Measurements from ENCODE around the gene FAXDC2.
"Not testable (repeated sequence)": the region's sequence is repeated elsewhere in the genome, so short reads cannot be mapped to it uniquely, and the experiment has no call there.

Gene FAXDC2

GRCh38 chr5:154830596-154830995 is 19.8 kb downstream of the FAXDC2 start:
- no peak for DNase-seq (ENCODE audit: low spot score)

GRCh38 chr5:154830219-154830595 is 20.2 kb downstream of the FAXDC2 start:
- DNase-seq (ENCODE audit: low spot score): no peak

- no peak for DNase-seq (ENCODE audit: low spot score)
Observed at GRCh38 chr5:154829589-154830218, 20.7 kb downstream of the FAXDC2 start.

- DNase-seq (ENCODE audit: low spot score): no peak
Observed at GRCh38 chr5:154829181-154829588, 21.2 kb downstream of the FAXDC2 start.

- DNase-seq (ENCODE audit: low spot score): no peak
Observed at GRCh38 chr5:154824070-154824469, 26.3 kb downstream of the FAXDC2 start.

GRCh38 chr5:154823605-154824004 is 26.8 kb downstream of the FAXDC2 start:
- no peak for DNase-seq (ENCODE audit: low spot score)

- not testable (repeated sequence) for DNase-seq (ENCODE audit: low spot score)
Observed at GRCh38 chr5:154822896-154823295, 27.5 kb downstream of the FAXDC2 start.

GRCh38 chr5:154820383-154820782 is 30.0 kb downstream of the FAXDC2 start:
- no peak for DNase-seq (ENCODE audit: low spot score)

- DNase-seq (ENCODE audit: low spot score): no peak
Observed at GRCh38 chr5:154819546-154819945, 30.9 kb downstream of the FAXDC2 start.

GRCh38 chr5:154818471-154819116 is 31.8 kb downstream of the FAXDC2 start:
- peak; percentile 78 for DNase-seq (ENCODE audit: low spot score)

- no peak for DNase-seq (ENCODE audit: low spot score)
Observed at GRCh38 chr5:154817815-154818214, 32.6 kb downstream of the FAXDC2 start.

GRCh38 chr5:154816891-154817492 is 33.4 kb downstream of the FAXDC2 start:
- DNase-seq (ENCODE audit: low spot score): no peak

- no peak for DNase-seq (ENCODE audit: low spot score)
Observed at GRCh38 chr5:154815684-154816247, 34.6 kb downstream of the FAXDC2 start.

- no peak for DNase-seq (ENCODE audit: low spot score)
Observed at GRCh38 chr5:154815025-154815424, 35.4 kb downstream of the FAXDC2 start.

GRCh38 chr5:154813736-154814135 is 36.7 kb downstream of the FAXDC2 start:
- no peak for DNase-seq (ENCODE audit: low spot score)

GRCh38 chr5:154813158-154813557 is 37.2 kb downstream of the FAXDC2 start:
- no peak for DNase-seq (ENCODE audit: low spot score)

GRCh38 chr5:154811653-154812465 is 38.5 kb downstream of the FAXDC2 start:
- DNase-seq (ENCODE audit: low spot score): peak; percentile 79

GRCh38 chr5:154811239-154811638 is 39.2 kb downstream of the FAXDC2 start:
- DNase-seq (ENCODE audit: low spot score): no peak

GRCh38 chr5:154806176-154806575 is 44.2 kb downstream of the FAXDC2 start:
- no peak for DNase-seq (ENCODE audit: low spot score)

GRCh38 chr5:154802050-154802449 is 48.4 kb downstream of the FAXDC2 start:
- DNase-seq (ENCODE audit: low spot score): no peak

GRCh38 chr5:154801083-154801482 is 49.3 kb downstream of the FAXDC2 start:
- no peak for DNase-seq (ENCODE audit: low spot score)

- DNase-seq (ENCODE audit: low spot score): no peak
Observed at GRCh38 chr5:154800582-154800981, 49.8 kb downstream of the FAXDC2 start.
